Neuronal stem cell (in vitro differentiated cells): ENCODE data around the gene ONECUT1.

Experiments
- DNase-seq: peaks from one replicate; pipeline ENCODE4 v3.0.0-alpha.2; 2013; ENCODE audit warnings: low spot score
- H2AFZ ChIP-seq: one replicate; pipeline ENCODE4 v1.6.1; 2013; ENCODE audit warnings: mild to moderate bottlenecking, low read length, inconsistent platforms
- H2AK5ac ChIP-seq: 2 replicates; pipeline ENCODE4 v1.6.1; 2013; ENCODE audit warnings: low read depth, mild to moderate bottlenecking, inconsistent platforms, low read length, moderate library complexity, mixed read lengths
- H2BK120ac ChIP-seq: 2 replicates; pipeline ENCODE4 v1.6.1; 2013; ENCODE audit warnings: low read depth, mild to moderate bottlenecking, inconsistent platforms, low read length, moderate library complexity, mixed read lengths
- H2BK12ac ChIP-seq: one replicate; pipeline ENCODE4 v1.6.1; 2013; ENCODE audit warnings: low read length, inconsistent platforms
- H2BK15ac ChIP-seq: 2 replicates; pipeline ENCODE4 v1.6.1; 2013; ENCODE audit warnings: mild to moderate bottlenecking, low read length, inconsistent platforms, mixed read lengths
- H2BK5ac ChIP-seq: one replicate; pipeline ENCODE4 v1.6.1; 2013; ENCODE audit warnings: inconsistent platforms, mild to moderate bottlenecking, low read length, moderate library complexity
- H3K14ac ChIP-seq: one replicate; pipeline ENCODE4 v1.6.1; 2013; ENCODE audit warnings: low read length, inconsistent platforms
- H3K18ac ChIP-seq: 2 replicates; pipeline ENCODE4 v1.6.1; 2013; ENCODE audit warnings: low read length, inconsistent platforms
- H3K23ac ChIP-seq: 2 replicates; pipeline ENCODE4 v1.6.1; 2013; ENCODE audit warnings: low read depth, mild to moderate bottlenecking, mixed read lengths, low read length, inconsistent platforms; ENCODE audit not compliant: poor library complexity
- H3K27ac ChIP-seq: replicated peaks from 3 replicates; pipeline ENCODE4 v1.5.1; 2013; ENCODE audit warnings: low read length, inconsistent platforms
- H3K27me3 ChIP-seq, 3 experiments: 2 replicates each; pipeline ENCODE4 v1.6.1; 2013; ENCODE audit warnings: low read length in 3 of 3, mild to moderate bottlenecking in 2 of 3, inconsistent platforms in 1 of 3, low read depth in 1 of 3, mixed read lengths in 1 of 3, moderate library complexity in 1 of 3; ENCODE audit not compliant: control insufficient read depth in 3 of 3, insufficient read depth in 3 of 3
- H3K36me3 ChIP-seq, 2 donors: replicated peaks in 1 of 2; 2 replicates each; pipeline ENCODE4 v1.6.1; 2013; ENCODE audit warnings: low read length in 2 of 2; ENCODE audit not compliant: control insufficient read depth in 2 of 2, insufficient read depth in 2 of 2
- H3K4ac ChIP-seq: 2 replicates; pipeline ENCODE4 v1.6.1; 2013; ENCODE audit warnings: inconsistent platforms, mild to moderate bottlenecking, low read length, moderate library complexity
- H3K4me1 ChIP-seq, 2 donors: 1 replicate in 1 of 2; 2 replicates in 1 of 2; pipeline ENCODE4 v1.6.1; 2013; ENCODE audit warnings: low read length in 2 of 2, low read depth in 1 of 2; ENCODE audit not compliant: control insufficient read depth in 2 of 2, insufficient read depth in 1 of 2
- H3K4me2 ChIP-seq: one replicate; pipeline ENCODE4 v1.6.1; 2013; ENCODE audit warnings: mild to moderate bottlenecking, low read length, inconsistent platforms; ENCODE audit not compliant: insufficient read depth, poor library complexity, severe bottlenecking
- H3K4me3 ChIP-seq, 2 donors: 2 replicates each; pipeline ENCODE4 v1.5.1; 2013; ENCODE audit warnings: low read length in 2 of 2, mild to moderate bottlenecking in 2 of 2, inconsistent platforms in 1 of 2, moderate library complexity in 1 of 2
- H3K79me1 ChIP-seq: one replicate; pipeline ENCODE4 v1.6.1; 2013; ENCODE audit warnings: low read depth, mild to moderate bottlenecking, inconsistent platforms, low read length, moderate library complexity
- H3K9ac ChIP-seq: one replicate; pipeline ENCODE4 v1.6.1; 2013; ENCODE audit warnings: mild to moderate bottlenecking, low read depth, low read length, inconsistent platforms; ENCODE audit not compliant: poor library complexity
- H3K9me3 ChIP-seq, 2 donors: replicated peaks in 1 of 2; 2 replicates each; pipeline versions ENCODE3 to v1.6.1; 2013; ENCODE audit warnings: low read length in 2 of 2, mild to moderate bottlenecking in 2 of 2, inconsistent platforms in 1 of 2, low read depth in 1 of 2, mixed read lengths in 1 of 2, moderate library complexity in 1 of 2; ENCODE audit not compliant: control insufficient read depth in 2 of 2, insufficient read depth in 1 of 2
- H4K8ac ChIP-seq: one replicate; pipeline ENCODE4 v1.6.1; 2013; ENCODE audit warnings: low read depth, mild to moderate bottlenecking, inconsistent platforms, low read length, moderate library complexity
- H4K91ac ChIP-seq: one replicate; pipeline ENCODE4 v1.6.1; 2013; ENCODE audit warnings: low read length, low read depth, mild to moderate bottlenecking, inconsistent platforms; ENCODE audit not compliant: poor library complexity
- WGBS, 2 donors: extraction: QIAGEN DNeasy Blood & Tissue Kit; methylation state at CpG; one replicate each; pipeline ENCODE4 v1.1.7; 2013; ENCODE audit warnings: missing lambda C conversion rate in 2 of 2, mixed read lengths in 1 of 2; ENCODE audit not compliant: insufficient read length in 2 of 2, insufficient replicate concordance in 1 of 2; ENCODE audit errors: extremely low coverage in 2 of 2; 5-methylcytosine and 5-hydroxymethylcytosine counted together

Gene ONECUT1

GRCh38 chr15:52788099-52788986 lies 1.8 kb downstream of the ONECUT1 start:
- DNase-seq, result peak; percentile 15
- Histone ChIP-seq H2BK120ac (no peak overlapping the region), H2BK15ac (peak overlapping the region; percentile 51), H3K9me3 (peaks cover 1 to 2% of the 10 kb centered on the region in 2 donors), H3K18ac (peak overlapping the region; percentile 32), H3K9ac (peak overlapping the region; percentile 45), H2BK12ac (no peak overlapping the region), H3K4me3 (no peak overlapping the region), H4K91ac (no peak overlapping the region), H3K4me2 (no peak overlapping the region), H3K4me1 (peaks cover 29 to 40% of the 10 kb centered on the region in 2 donors), H2AFZ (no peak overlapping the region), H2AK5ac (peak overlapping the region; percentile 83), H3K27me3 (peaks cover 57 to 90% (median 90%) of the 10 kb centered on the region in 3 experiments), H4K8ac (peak overlapping the region; percentile 8), H3K27ac (no peak overlapping the region), H3K4ac (no peak overlapping the region), H3K36me3 (no peaks in the 10 kb centered on the region), H3K23ac (peak overlapping the region; percentile 94), H2BK5ac (peak overlapping the region; percentile 19), H3K14ac (peak overlapping the region; percentile 73), H3K79me1 (no peaks in the 10 kb centered on the region)
- no CpG with 5 or more reads among the region's 58 CpGs for WGBS, 2 donors

DNA sequence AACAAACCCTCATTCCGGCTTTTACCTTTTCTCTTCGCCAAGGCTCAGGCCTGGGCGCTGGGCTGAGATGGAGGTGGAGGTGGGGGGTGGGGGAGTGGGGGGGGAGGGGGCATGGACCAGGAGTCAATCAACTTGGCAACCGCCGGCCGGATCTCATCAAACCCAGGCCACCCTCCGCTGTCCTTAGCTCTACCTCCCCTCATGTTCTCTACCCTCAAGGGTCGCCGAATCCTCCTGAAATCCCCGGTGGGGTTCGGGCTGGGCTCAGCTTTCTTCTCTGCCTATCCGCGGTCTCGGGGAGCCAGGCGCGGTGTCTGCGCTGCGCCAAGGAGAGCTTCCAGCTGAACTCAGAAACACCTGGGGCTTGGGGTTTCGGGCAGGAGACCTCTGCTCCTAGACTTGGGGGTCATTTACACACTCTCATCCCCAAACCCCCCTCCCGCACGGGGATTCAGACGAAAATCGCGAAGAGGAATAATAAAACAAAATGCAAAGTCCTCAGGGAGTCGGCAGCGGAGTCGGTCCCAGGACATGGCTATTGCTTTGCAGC lies 2.5 kb downstream of the ONECUT1 start:
- H2BK12ac ChIP-seq, result no peak overlapping the region
- H3K14ac ChIP-seq, result no peak overlapping the region
- H2BK5ac ChIP-seq, result no peak overlapping the region
- peaks cover 34 to 43% of the 10 kb centered on the region in 2 donors for H3K4me1 ChIP-seq
- H2AK5ac ChIP-seq, result peak overlapping the region; percentile 50
- no peak for DNase-seq
- H3K79me1 ChIP-seq, result no peaks in the 10 kb centered on the region
- H3K4me2 ChIP-seq, result peak overlapping the region; percentile 44
- no peak overlapping the region for H3K23ac ChIP-seq
- no peak overlapping the region for H3K27ac ChIP-seq
- H3K9me3 ChIP-seq, result peaks cover 0 to 2% of the 10 kb centered on the region in 2 donors
- H3K18ac ChIP-seq, result peak overlapping the region; percentile 81
- H2BK15ac ChIP-seq, result no peak overlapping the region
- H3K9ac ChIP-seq, result no peak overlapping the region
- H3K27me3 ChIP-seq, result peaks cover 57 to 88% (median 83%) of the 10 kb centered on the region in 3 experiments
- no peak overlapping the region for H4K91ac ChIP-seq
- H3K36me3 ChIP-seq, result no peaks in the 10 kb centered on the region
- WGBS, 2 donors, result no CpG with 5 or more reads among the region's 27 CpGs
- no peak overlapping the region for H2BK120ac ChIP-seq
- H4K8ac ChIP-seq, result no peak overlapping the region
- H3K4me3 ChIP-seq, result no peak overlapping the region
- no peak overlapping the region for H3K4ac ChIP-seq
- no peak overlapping the region for H2AFZ ChIP-seq

- peak overlapping the region; percentile 40 for H3K18ac ChIP-seq
- no peak overlapping the region for H2BK120ac ChIP-seq
- H3K36me3 ChIP-seq, result no peaks in the 10 kb centered on the region
- H3K9me3 ChIP-seq, result peaks cover 0 to 2% of the 10 kb centered on the region in 2 donors
- no peak overlapping the region for H3K4ac ChIP-seq
- no peak overlapping the region for H3K14ac ChIP-seq
- peak overlapping the region; percentile 51 for H2AFZ ChIP-seq
- H2BK15ac ChIP-seq, result peak overlapping the region; percentile 21
- H3K79me1 ChIP-seq, result no peaks in the 10 kb centered on the region
- no peak overlapping the region for H2BK5ac ChIP-seq
- no peak overlapping the region for H2BK12ac ChIP-seq
- peaks cover 57 to 86% (median 78%) of the 10 kb centered on the region in 3 experiments for H3K27me3 ChIP-seq
- no peak overlapping the region for H3K23ac ChIP-seq
- H3K4me3 ChIP-seq, result no peak overlapping the region
- no peak overlapping the region for H3K9ac ChIP-seq
- H3K27ac ChIP-seq, result no peak overlapping the region
- peak overlapping the region; percentile 27 for H2AK5ac ChIP-seq
- no peak for DNase-seq
- no peak overlapping the region for H4K8ac ChIP-seq
- H3K4me1 ChIP-seq, result peaks cover 34 to 43% of the 10 kb centered on the region in 2 donors
- no peak overlapping the region for H4K91ac ChIP-seq
- peak overlapping the region; percentile 44 for H3K4me2 ChIP-seq
- no CpG with 5 or more reads among the region's 24 CpGs for WGBS, 2 donors
These were observed 3.0 kb downstream of the ONECUT1 start for GRCh38 chr15:52787123-52787503.
